Measurements from ENCODE around the gene GOLGA8R.
"Not testable (repeated sequence)": the region's sequence is repeated elsewhere in the genome, so short reads cannot be mapped to it uniquely, and the experiment has no call there.

GOLGA8R gene

GRCh38 chr15:30368271-30368670 lies 45.8 kb downstream of the GOLGA8R start:
- DNase-seq; H4K91ac ChIP-seq (ENCODE audit: low read depth, low read length); H3K4me2 ChIP-seq (ENCODE audit: low read length); H2BK5ac ChIP-seq (ENCODE audit: low read depth, low read length, poor library complexity); H4K8ac ChIP-seq (ENCODE audit: low read depth, low read length); H3K27ac ChIP-seq (ENCODE audit: low read depth, low read length); H3K9ac ChIP-seq (ENCODE audit: low read length); H3K4ac ChIP-seq (ENCODE audit: low read depth, low read length); H3K36me3 ChIP-seq (ENCODE audit: control insufficient read depth in 1 of 2, insufficient read depth in 2 of 2, low read length in 2 of 2); H4K12ac ChIP-seq (ENCODE audit: low read depth, low read length); H3K4me1 ChIP-seq (ENCODE audit: control insufficient read depth in 1 of 2, insufficient read depth in 2 of 2, low read length in 2 of 2); H3K4me3 ChIP-seq (ENCODE audit: low read depth, low read length); H2BK120ac ChIP-seq (ENCODE audit: insufficient read depth, low read length, poor library complexity); H3K23ac ChIP-seq (ENCODE audit: low read length); H3K79me2 ChIP-seq (ENCODE audit: control insufficient read depth, insufficient read depth, low read length, poor library complexity); H3K18ac ChIP-seq (ENCODE audit: low read length); H3K9me3 ChIP-seq (ENCODE audit: insufficient read depth, low read depth, low read length); H2AK5ac ChIP-seq (ENCODE audit: low read length); H2AFZ ChIP-seq (ENCODE audit: insufficient read depth, low read length, poor library complexity); H3K79me1 ChIP-seq (ENCODE audit: low read length); H3K14ac ChIP-seq (ENCODE audit: low read length); H2BK12ac ChIP-seq (ENCODE audit: low read length); H3K27me3 ChIP-seq (ENCODE audit: insufficient read depth, low read length): not testable (repeated sequence)
- no CpG with 5 or more reads among the region's 3 CpGs for WGBS (ENCODE audit: extremely low coverage, insufficient coverage, insufficient read length)

DNA sequence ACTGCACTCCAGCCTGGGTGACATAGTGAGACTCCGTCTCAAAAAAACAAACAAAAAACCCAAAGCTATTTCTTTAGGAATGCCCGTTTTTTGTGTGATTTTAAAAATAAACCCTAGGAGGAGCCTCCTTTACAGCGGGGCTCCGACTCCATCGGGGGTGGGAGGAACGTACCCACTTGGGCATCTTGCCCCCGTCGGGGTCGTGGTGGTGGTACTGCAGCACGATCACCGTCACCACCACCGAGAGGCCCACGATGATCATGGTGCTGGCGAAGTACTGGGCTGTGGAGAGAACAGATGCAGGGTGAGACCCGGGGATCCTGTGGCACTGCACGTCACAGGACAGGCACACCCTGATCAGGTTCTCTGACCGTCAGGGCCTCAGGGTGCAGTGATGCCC lies 46.8 kb downstream of the GOLGA8R start:
- not testable (repeated sequence) for H3K23ac ChIP-seq (ENCODE audit: low read length); H2AFZ ChIP-seq (ENCODE audit: insufficient read depth, low read length, poor library complexity); H4K8ac ChIP-seq (ENCODE audit: low read depth, low read length); H3K27ac ChIP-seq (ENCODE audit: low read depth, low read length); H2BK120ac ChIP-seq (ENCODE audit: insufficient read depth, low read length, poor library complexity); H2AK5ac ChIP-seq (ENCODE audit: low read length); H3K36me3 ChIP-seq (ENCODE audit: control insufficient read depth in 1 of 2, insufficient read depth in 2 of 2, low read length in 2 of 2); H3K4ac ChIP-seq (ENCODE audit: low read depth, low read length); H3K79me2 ChIP-seq (ENCODE audit: control insufficient read depth, insufficient read depth, low read length, poor library complexity); H2BK12ac ChIP-seq (ENCODE audit: low read length); H4K12ac ChIP-seq (ENCODE audit: low read depth, low read length); H3K9me3 ChIP-seq (ENCODE audit: insufficient read depth, low read depth, low read length); H3K79me1 ChIP-seq (ENCODE audit: low read length); H3K18ac ChIP-seq (ENCODE audit: low read length); H3K14ac ChIP-seq (ENCODE audit: low read length); H3K4me3 ChIP-seq (ENCODE audit: low read depth, low read length); H3K4me1 ChIP-seq (ENCODE audit: control insufficient read depth in 1 of 2, insufficient read depth in 2 of 2, low read length in 2 of 2); H2BK5ac ChIP-seq (ENCODE audit: low read depth, low read length, poor library complexity); H3K4me2 ChIP-seq (ENCODE audit: low read length); H4K91ac ChIP-seq (ENCODE audit: low read depth, low read length); H3K9ac ChIP-seq (ENCODE audit: low read length); H3K27me3 ChIP-seq (ENCODE audit: insufficient read depth, low read length)
- DNase-seq = peak in 1 of 2 donors; percentile 0
- WGBS (ENCODE audit: extremely low coverage, insufficient coverage, insufficient read length) = no CpG with 5 or more reads among the region's 17 CpGs

DNA sequence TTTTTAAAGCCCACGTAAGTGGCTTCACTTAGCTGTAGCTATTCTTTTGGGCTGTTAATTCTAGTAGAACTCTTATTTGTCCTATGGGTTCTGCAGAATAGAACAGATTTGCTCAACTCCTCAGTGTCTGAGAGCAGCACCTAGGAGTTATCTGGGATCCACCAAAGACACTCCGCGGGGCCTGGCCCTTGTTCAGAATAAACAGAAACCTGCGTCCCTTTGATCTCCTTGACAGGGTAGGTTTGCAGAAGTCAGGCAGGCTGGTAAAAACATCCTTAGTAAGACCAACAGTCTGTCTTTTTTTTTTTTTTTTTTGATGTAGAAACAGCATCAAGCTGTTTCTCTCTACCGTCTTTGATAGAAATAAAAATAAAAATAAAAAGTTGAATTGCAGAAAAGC lies 52.7 kb downstream of the GOLGA8R start:
- H2AFZ ChIP-seq (ENCODE audit: insufficient read depth, low read length, poor library complexity); DNase-seq; H4K12ac ChIP-seq (ENCODE audit: low read depth, low read length); H2AK5ac ChIP-seq (ENCODE audit: low read length); H3K4me3 ChIP-seq (ENCODE audit: low read depth, low read length); H3K4ac ChIP-seq (ENCODE audit: low read depth, low read length); H2BK5ac ChIP-seq (ENCODE audit: low read depth, low read length, poor library complexity); H3K4me1 ChIP-seq (ENCODE audit: control insufficient read depth in 1 of 2, insufficient read depth in 2 of 2, low read length in 2 of 2); H2BK120ac ChIP-seq (ENCODE audit: insufficient read depth, low read length, poor library complexity); H3K4me2 ChIP-seq (ENCODE audit: low read length); H3K14ac ChIP-seq (ENCODE audit: low read length); H3K27ac ChIP-seq (ENCODE audit: low read depth, low read length); H2BK12ac ChIP-seq (ENCODE audit: low read length); H3K79me2 ChIP-seq (ENCODE audit: control insufficient read depth, insufficient read depth, low read length, poor library complexity); H3K79me1 ChIP-seq (ENCODE audit: low read length); H3K9me3 ChIP-seq (ENCODE audit: insufficient read depth, low read depth, low read length); H3K18ac ChIP-seq (ENCODE audit: low read length); H4K91ac ChIP-seq (ENCODE audit: low read depth, low read length); H3K36me3 ChIP-seq (ENCODE audit: control insufficient read depth in 1 of 2, insufficient read depth in 2 of 2, low read length in 2 of 2); H3K9ac ChIP-seq (ENCODE audit: low read length); H3K27me3 ChIP-seq (ENCODE audit: insufficient read depth, low read length); H4K8ac ChIP-seq (ENCODE audit: low read depth, low read length); H3K23ac ChIP-seq (ENCODE audit: low read length): not testable (repeated sequence)
- WGBS (ENCODE audit: extremely low coverage, insufficient coverage, insufficient read length) = no CpG with 5 or more reads among the region's 5 CpGs

DNA sequence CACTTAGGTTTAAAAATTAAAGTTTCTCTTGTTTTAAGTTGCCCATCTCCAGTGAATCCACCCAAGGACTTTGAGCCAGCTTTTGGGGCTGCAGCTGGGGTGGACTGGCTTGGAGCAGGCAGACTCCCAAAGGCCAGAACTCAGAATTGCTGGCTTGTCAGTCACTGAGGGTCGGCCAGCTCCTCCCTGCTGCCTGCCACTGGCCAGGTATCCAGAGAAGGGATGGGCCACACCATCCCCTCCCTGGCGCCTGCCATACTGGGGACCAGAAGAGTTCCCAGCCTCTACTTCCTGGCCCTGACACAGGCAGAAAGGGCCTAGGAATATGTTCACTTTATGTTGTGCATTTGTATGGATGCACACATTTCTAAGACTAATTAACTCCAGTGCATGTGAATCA lies 53.1 kb downstream of the GOLGA8R start:
- not testable (repeated sequence) for H4K12ac ChIP-seq (ENCODE audit: low read depth, low read length); H3K4me1 ChIP-seq (ENCODE audit: control insufficient read depth in 1 of 2, insufficient read depth in 2 of 2, low read length in 2 of 2); H3K9ac ChIP-seq (ENCODE audit: low read length); H3K36me3 ChIP-seq (ENCODE audit: control insufficient read depth in 1 of 2, insufficient read depth in 2 of 2, low read length in 2 of 2); H2BK120ac ChIP-seq (ENCODE audit: insufficient read depth, low read length, poor library complexity); H3K4ac ChIP-seq (ENCODE audit: low read depth, low read length); H3K27ac ChIP-seq (ENCODE audit: low read depth, low read length); H3K4me2 ChIP-seq (ENCODE audit: low read length); H3K79me2 ChIP-seq (ENCODE audit: control insufficient read depth, insufficient read depth, low read length, poor library complexity); H2AFZ ChIP-seq (ENCODE audit: insufficient read depth, low read length, poor library complexity); H3K18ac ChIP-seq (ENCODE audit: low read length); H2BK12ac ChIP-seq (ENCODE audit: low read length); H3K9me3 ChIP-seq (ENCODE audit: insufficient read depth, low read depth, low read length); H3K14ac ChIP-seq (ENCODE audit: low read length); H4K91ac ChIP-seq (ENCODE audit: low read depth, low read length); H3K79me1 ChIP-seq (ENCODE audit: low read length); H2AK5ac ChIP-seq (ENCODE audit: low read length); H3K23ac ChIP-seq (ENCODE audit: low read length); H2BK5ac ChIP-seq (ENCODE audit: low read depth, low read length, poor library complexity); H3K27me3 ChIP-seq (ENCODE audit: insufficient read depth, low read length); H3K4me3 ChIP-seq (ENCODE audit: low read depth, low read length); H4K8ac ChIP-seq (ENCODE audit: low read depth, low read length); DNase-seq
- WGBS (ENCODE audit: extremely low coverage, insufficient coverage, insufficient read length) = no CpG with 5 or more reads among the region's 2 CpGs

All from trophoblast cell (in vitro differentiated cells and primary cell).